Measurements from ENCODE around the gene NUDT2.

- TF ChIP-seq POLR2A (IDR thresholded peaks at IDR 0.05; ENCODE audit: low read length) (no peak), GATA1 (IDR thresholded peaks at IDR 0.05; ENCODE audit: low read depth, low read length) (no peak)
Observed at GRCh38 chr9:34328500-34328986, 826 bp upstream of the NUDT2 start.
